Liver (tissue), 9 donors: Measurements from ENCODE around the gene IQSEC1. TPM values are rescaled to one million over a fixed set of nuclear protein-coding genes. Genes with fewer than 3 reads are reported as not detected.

Experiments
- DNase-seq: peaks from one replicate; pipeline ENCODE4 v3.0.0-alpha.2; 2017; ENCODE audit warnings: low spot score
- H3K27ac ChIP-seq, 2 donors: one replicate each; pipeline ENCODE4 v1.7.0; 2013; ENCODE audit warnings: inconsistent platforms in 2 of 2, low read length in 2 of 2, control low read depth in 1 of 2, low read depth in 1 of 2, mild to moderate bottlenecking in 1 of 2
- H3K27me3 ChIP-seq, 4 donors: one replicate each; pipeline versions ENCODE4 v1.6.1 to v1.7.0; 2013; ENCODE audit warnings: low read length in 3 of 4, inconsistent platforms in 1 of 4, mild to moderate bottlenecking in 1 of 4, moderate library complexity in 1 of 4; ENCODE audit not compliant: control insufficient read depth in 4 of 4, insufficient read depth in 4 of 4
- H3K36me3 ChIP-seq, 4 donors: one replicate each; pipeline versions ENCODE4 v1.6.1 to v1.7.0; 2013; ENCODE audit warnings: low read length in 3 of 4, mild to moderate bottlenecking in 3 of 4, low read depth in 1 of 4, moderate library complexity in 1 of 4; ENCODE audit not compliant: control insufficient read depth in 4 of 4, insufficient read depth in 3 of 4
- H3K4me1 ChIP-seq, 4 donors: one replicate each; pipeline versions ENCODE4 v1.6.1 to v1.7.0; 2013; ENCODE audit warnings: low read length in 3 of 4, mild to moderate bottlenecking in 3 of 4, moderate library complexity in 1 of 4; ENCODE audit not compliant: control insufficient read depth in 4 of 4, insufficient read depth in 4 of 4
- H3K4me3 ChIP-seq, 3 donors: one replicate each; pipeline versions ENCODE4 v1.6.1 to v1.7.0; 2013; ENCODE audit warnings: low read length in 3 of 3, control low read depth in 1 of 3, low read depth in 1 of 3, mild to moderate bottlenecking in 1 of 3
- H3K9ac ChIP-seq, 2 donors: one replicate each; pipeline ENCODE4 v1.7.0; 2013; ENCODE audit warnings: low read length in 2 of 2, mild to moderate bottlenecking in 2 of 2, moderate library complexity in 2 of 2, control low read depth in 1 of 2, low read depth in 1 of 2
- H3K9me3 ChIP-seq, 4 donors: one replicate each; pipeline versions ENCODE4 v1.6.1 to v1.7.0; 2013; ENCODE audit warnings: low read length in 3 of 4; ENCODE audit not compliant: control insufficient read depth in 4 of 4
- CTCF ChIP-seq: fragments of 150-350 bp; IDR thresholded peaks from 2 replicates; pipeline ENCODE4 v1.5.1; 2017; ENCODE audit warnings: improper control_type of control experiment, low read depth, low read length; ENCODE audit not compliant: missing input control
- EGR1 ChIP-seq, 2 donors: IDR thresholded peaks; 2 replicates each; pipeline ENCODE4 v1.6.1; 2016 to 2018; ENCODE audit warnings: antibody characterized with exemption in 2 of 2, low read depth in 2 of 2
- FOXA1 ChIP-seq: IDR thresholded peaks from 2 replicates; pipeline ENCODE4 v1.6.1; 2016; ENCODE audit warnings: antibody characterized with exemption
- FOXA2 ChIP-seq: IDR thresholded peaks from 2 replicates; pipeline ENCODE4 v1.6.1; 2016; ENCODE audit warnings: antibody characterized with exemption
- HNF4G ChIP-seq: IDR thresholded peaks from 2 replicates; pipeline ENCODE4 v1.6.1; 2016; ENCODE audit warnings: antibody characterized with exemption
- JUND ChIP-seq, 2 donors: IDR thresholded peaks; 2 replicates each; pipeline ENCODE4 v1.6.1; 2016; ENCODE audit warnings: antibody characterized with exemption in 2 of 2
- NR2F2 ChIP-seq: IDR thresholded peaks from 2 replicates; pipeline ENCODE4 v1.6.1; 2016; ENCODE audit warnings: antibody characterized with exemption
- RAD21 ChIP-seq, 2 donors: IDR thresholded peaks; 2 replicates each; pipeline ENCODE4 v1.6.1; 2016; ENCODE audit warnings: antibody characterized with exemption in 2 of 2, mild to moderate bottlenecking in 2 of 2
- RXRA ChIP-seq, 2 donors: IDR thresholded peaks; 2 replicates each; pipeline ENCODE4 v1.6.1; 2017 to 2018; ENCODE audit warnings: antibody characterized with exemption in 2 of 2, mild to moderate bottlenecking in 1 of 2
- SP1 ChIP-seq: IDR thresholded peaks from 2 replicates; pipeline ENCODE4 v1.6.1; 2018; ENCODE audit warnings: antibody characterized with exemption, mild to moderate bottlenecking
- TAF1 ChIP-seq: conservative IDR thresholded peaks from 2 replicates; pipeline ENCODE4 v1.6.1; 2016; ENCODE audit warnings: antibody characterized with exemption, mild to moderate bottlenecking
- YY1 ChIP-seq: IDR thresholded peaks from 2 replicates; pipeline ENCODE4 v1.6.1; 2016; ENCODE audit warnings: antibody characterized with exemption, mild to moderate bottlenecking
- ZBTB33 ChIP-seq: IDR thresholded peaks from 2 replicates; pipeline ENCODE4 v1.6.1; 2016; ENCODE audit warnings: antibody characterized with exemption
- WGBS: extraction: QIAGEN DNeasy Blood & Tissue Kit; methylation state at CpG from one replicate; pipeline ENCODE4 v1.1.7; 2013; 5-methylcytosine and 5-hydroxymethylcytosine counted together
- polyA plus RNA-seq, 2 donors: library from polyadenylated mRNA; stranded (reverse) in 1 of 2; unstranded in 1 of 2; fragments of 200-250 nt in 1 of 2; fragments of >200 nt in 1 of 2; fragmentation: Nextera tagmentation in 1 of 2; extraction: Ambion mirVana in 1 of 2; gene quantifications; one replicate each; pipeline versions ENCODE4 v1.2.1 to v1.2.3, GENCODE V29; 2013 to 2015
- total RNA-seq, 2 donors: library from RNA; depleted of rRNA; stranded (reverse); fragments of >200 nt; gene quantifications; one replicate each; pipeline ENCODE4 v1.2.3, GENCODE V29; 2014
- TF ChIP-seq, protein P1 (sequence below): IDR thresholded peaks from 2 replicates; pipeline ENCODE4 v1.6.1; 2016; ENCODE audit warnings: antibody characterized with exemption, mild to moderate bottlenecking
- TF ChIP-seq, protein P2 (sequence below): IDR thresholded peaks from 2 replicates; pipeline ENCODE4 v1.6.1; 2016; ENCODE audit warnings: antibody characterized with exemption
- TF ChIP-seq, protein P3 (sequence below): IDR thresholded peaks from 2 replicates; pipeline ENCODE4 v1.6.1; 2016; ENCODE audit warnings: antibody characterized with exemption
- donor health status: healthy.
- donor health status: healthy.
- donor health status: healthy.
- donor health status: healthy.
- donor health status: healthy.

Gene IQSEC1
- total and polyA plus RNA-seq, 4 donors, result 12.7 to 56.0 (median 36.2) TPM

GRCh38 chr3:13072600-13073325, 466 bp downstream of the IQSEC1 start:
- no peak for DNase-seq
- WGBS, result 59% methylated on average over 38 of the region's 38 CpGs
- H3K9ac ChIP-seq, result no peak overlapping the region
- no peak for TF ChIP-seq YY1
- no peak for TF ChIP-seq FOXA1
- TF ChIP-seq RXRA (IDR thresholded peaks at IDR 0.05), result no peak
- TF ChIP-seq, protein P1, sequence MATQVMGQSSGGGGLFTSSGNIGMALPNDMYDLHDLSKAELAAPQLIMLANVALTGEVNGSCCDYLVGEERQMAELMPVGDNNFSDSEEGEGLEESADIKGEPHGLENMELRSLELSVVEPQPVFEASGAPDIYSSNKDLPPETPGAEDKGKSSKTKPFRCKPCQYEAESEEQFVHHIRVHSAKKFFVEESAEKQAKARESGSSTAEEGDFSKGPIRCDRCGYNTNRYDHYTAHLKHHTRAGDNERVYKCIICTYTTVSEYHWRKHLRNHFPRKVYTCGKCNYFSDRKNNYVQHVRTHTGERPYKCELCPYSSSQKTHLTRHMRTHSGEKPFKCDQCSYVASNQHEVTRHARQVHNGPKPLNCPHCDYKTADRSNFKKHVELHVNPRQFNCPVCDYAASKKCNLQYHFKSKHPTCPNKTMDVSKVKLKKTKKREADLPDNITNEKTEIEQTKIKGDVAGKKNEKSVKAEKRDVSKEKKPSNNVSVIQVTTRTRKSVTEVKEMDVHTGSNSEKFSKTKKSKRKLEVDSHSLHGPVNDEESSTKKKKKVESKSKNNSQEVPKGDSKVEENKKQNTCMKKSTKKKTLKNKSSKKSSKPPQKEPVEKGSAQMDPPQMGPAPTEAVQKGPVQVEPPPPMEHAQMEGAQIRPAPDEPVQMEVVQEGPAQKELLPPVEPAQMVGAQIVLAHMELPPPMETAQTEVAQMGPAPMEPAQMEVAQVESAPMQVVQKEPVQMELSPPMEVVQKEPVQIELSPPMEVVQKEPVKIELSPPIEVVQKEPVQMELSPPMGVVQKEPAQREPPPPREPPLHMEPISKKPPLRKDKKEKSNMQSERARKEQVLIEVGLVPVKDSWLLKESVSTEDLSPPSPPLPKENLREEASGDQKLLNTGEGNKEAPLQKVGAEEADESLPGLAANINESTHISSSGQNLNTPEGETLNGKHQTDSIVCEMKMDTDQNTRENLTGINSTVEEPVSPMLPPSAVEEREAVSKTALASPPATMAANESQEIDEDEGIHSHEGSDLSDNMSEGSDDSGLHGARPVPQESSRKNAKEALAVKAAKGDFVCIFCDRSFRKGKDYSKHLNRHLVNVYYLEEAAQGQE, result no peak
- no peak for TF ChIP-seq FOXA2
- TF ChIP-seq EGR1 (IDR thresholded peaks at IDR 0.05; ENCODE audit: low read depth in 2 of 2), result no peak
- no peak for TF ChIP-seq CTCF
- no peak for TF ChIP-seq NR2F2
- no peak for TF ChIP-seq SP1
- no peak for TF ChIP-seq ZBTB33
- TF ChIP-seq TAF1, result no peak
- TF ChIP-seq, protein P2, sequence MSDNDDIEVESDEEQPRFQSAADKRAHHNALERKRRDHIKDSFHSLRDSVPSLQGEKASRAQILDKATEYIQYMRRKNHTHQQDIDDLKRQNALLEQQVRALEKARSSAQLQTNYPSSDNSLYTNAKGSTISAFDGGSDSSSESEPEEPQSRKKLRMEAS, result no peak
- no peak for TF ChIP-seq JUND (IDR thresholded peaks at IDR 0.05)
- TF ChIP-seq HNF4G, result no peak
- TF ChIP-seq RAD21 (IDR thresholded peaks at IDR 0.05), result no peak
- TF ChIP-seq, protein P3, sequence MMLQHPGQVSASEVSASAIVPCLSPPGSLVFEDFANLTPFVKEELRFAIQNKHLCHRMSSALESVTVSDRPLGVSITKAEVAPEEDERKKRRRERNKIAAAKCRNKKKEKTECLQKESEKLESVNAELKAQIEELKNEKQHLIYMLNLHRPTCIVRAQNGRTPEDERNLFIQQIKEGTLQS, result no peak
- no peaks in the 10 kb centered on the region for H3K27me3 ChIP-seq
- H3K9me3 ChIP-seq, result no peaks in the 10 kb centered on the region
- H3K4me3 ChIP-seq, result no peak overlapping the region
- H3K27ac ChIP-seq, result no peak overlapping the region
- no peaks in the 10 kb centered on the region for H3K36me3 ChIP-seq
- no peaks in the 10 kb centered on the region for H3K4me1 ChIP-seq

- H3K4me3 ChIP-seq, result no peak overlapping the region
- DNase-seq, result no peak
- H3K27ac ChIP-seq, result no peak overlapping the region
Measured at GRCh38 chr3:13072239-13072599, 1.0 kb downstream of the IQSEC1 start.

More at GRCh38 chr3:13072239-13072599, 1.0 kb downstream of the IQSEC1 start:
- no peaks in the 10 kb centered on the region for H3K27me3 ChIP-seq
- no peaks in the 10 kb centered on the region for H3K4me1 ChIP-seq
- H3K36me3 ChIP-seq, result no peaks in the 10 kb centered on the region
- no peak for TF ChIP-seq ZBTB33
- TF ChIP-seq FOXA1, result no peak
- no peak for TF ChIP-seq FOXA2
- no peak for TF ChIP-seq YY1
- H3K9me3 ChIP-seq, result no peaks in the 10 kb centered on the region
- 87% methylated on average over 14 of the region's 14 CpGs for WGBS
- H3K9ac ChIP-seq, result no peak overlapping the region
